Endometrial microvascular endothelial cells (primary cell): ENCODE results near the gene SORCS2. TPM values are rescaled to one million over a fixed set of nuclear protein-coding genes. Genes with fewer than 3 reads are reported as not detected.

Experiments used
- in situ Hi-C: cut with HindIII; loops from 2 replicates; pipeline ENCODE4 v1.10.0; 2017; ENCODE audit warnings: low sequenced_read_pairs, low pct_unique_long_range_greater_than_20kb; ENCODE audit errors: inconsistent ontology term
- total RNA-seq: library from RNA; depleted of rRNA; stranded (reverse); fragments of >200 nt; gene quantifications from one replicate; pipeline ENCODE4 v1.2.3, GENCODE V29; 2015; ENCODE audit errors: inconsistent ontology term

SORCS2 gene
- total RNA-seq, 1 donor from 2014 or later: not detected

DNA sequence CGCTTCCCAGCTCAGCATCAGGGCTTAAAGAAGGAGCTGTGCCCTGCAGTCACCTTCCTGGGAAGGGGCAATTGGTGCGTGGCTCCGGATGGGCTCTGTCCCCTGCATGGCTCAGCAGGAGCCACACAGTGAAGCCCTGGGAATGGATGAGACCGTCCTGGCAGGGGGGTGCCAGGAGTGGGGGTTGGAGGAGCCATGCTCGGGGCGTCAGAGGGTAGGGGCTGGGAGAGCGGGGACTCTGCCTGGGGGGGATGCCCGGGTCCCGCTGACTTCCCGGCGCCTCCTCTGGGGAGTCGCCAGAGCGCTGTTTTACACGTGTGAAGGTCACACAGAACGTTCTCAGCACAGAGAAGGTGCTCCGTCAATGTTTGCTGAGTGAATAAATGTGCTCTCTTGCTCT, 563.2 kb downstream of the SORCS2 start:
- in situ Hi-C loops: no loop called here

DNA sequence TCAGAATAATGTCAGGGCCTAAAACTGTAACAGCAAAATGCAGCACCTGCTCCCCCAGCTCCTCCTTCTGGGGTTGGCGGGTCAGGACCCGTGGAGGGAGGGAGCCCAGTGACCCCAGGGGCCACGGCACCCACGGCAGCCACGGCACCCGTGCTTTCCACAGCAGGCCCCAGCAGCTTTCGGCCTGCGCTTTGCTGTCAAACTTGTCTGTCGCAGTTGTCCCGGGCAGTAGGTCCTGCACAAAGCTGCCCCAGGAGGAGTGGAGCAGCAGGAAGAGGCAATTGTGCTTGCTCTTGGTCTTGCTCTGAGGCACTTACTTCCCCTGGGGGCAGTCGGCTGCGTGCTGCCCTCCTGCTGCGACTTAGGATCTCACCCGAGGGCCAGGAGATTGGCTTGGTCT, 563.7 kb downstream of the SORCS2 start:
- in situ Hi-C loops: no loop called here

DNA sequence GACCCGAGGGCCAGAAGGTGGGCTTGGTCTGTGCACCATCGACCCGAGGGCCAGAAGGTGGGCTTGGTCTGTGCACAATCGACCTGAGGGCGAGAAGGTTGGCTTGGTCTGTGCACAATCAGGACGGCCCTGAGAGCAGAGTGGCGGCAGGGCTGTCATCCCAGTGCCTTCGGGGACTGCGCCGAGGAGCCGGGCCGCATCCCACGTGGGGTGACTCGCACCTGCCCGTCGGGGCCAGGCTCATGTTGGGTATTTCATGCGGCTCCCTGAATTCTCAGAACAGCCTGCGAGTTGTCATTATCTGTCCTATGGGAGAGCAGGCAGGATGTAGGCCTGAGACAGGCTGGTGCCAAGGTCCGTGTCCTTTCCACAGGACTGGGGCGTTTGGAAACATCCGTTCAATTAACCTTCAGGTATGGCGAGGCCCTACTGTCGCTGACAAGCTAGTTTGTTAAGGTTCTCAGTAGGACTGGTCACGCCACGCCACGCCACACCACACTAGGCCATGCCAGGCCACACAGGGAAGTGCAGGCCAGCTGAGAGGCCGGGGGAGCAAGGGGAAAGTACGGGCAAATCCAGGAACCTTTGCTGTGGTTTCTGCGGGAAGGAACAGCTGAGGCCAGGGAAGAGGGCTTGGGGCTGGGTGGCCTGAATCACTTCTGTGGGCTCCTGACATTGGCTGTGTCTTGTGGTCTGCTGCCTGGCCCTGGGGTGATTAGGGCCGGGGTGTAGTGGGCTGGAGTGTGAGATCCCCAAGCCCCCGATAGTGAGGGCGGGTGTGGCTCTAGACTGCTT, 564.4 kb downstream of the SORCS2 start:
- in situ Hi-C loops: no loop called here

DNA sequence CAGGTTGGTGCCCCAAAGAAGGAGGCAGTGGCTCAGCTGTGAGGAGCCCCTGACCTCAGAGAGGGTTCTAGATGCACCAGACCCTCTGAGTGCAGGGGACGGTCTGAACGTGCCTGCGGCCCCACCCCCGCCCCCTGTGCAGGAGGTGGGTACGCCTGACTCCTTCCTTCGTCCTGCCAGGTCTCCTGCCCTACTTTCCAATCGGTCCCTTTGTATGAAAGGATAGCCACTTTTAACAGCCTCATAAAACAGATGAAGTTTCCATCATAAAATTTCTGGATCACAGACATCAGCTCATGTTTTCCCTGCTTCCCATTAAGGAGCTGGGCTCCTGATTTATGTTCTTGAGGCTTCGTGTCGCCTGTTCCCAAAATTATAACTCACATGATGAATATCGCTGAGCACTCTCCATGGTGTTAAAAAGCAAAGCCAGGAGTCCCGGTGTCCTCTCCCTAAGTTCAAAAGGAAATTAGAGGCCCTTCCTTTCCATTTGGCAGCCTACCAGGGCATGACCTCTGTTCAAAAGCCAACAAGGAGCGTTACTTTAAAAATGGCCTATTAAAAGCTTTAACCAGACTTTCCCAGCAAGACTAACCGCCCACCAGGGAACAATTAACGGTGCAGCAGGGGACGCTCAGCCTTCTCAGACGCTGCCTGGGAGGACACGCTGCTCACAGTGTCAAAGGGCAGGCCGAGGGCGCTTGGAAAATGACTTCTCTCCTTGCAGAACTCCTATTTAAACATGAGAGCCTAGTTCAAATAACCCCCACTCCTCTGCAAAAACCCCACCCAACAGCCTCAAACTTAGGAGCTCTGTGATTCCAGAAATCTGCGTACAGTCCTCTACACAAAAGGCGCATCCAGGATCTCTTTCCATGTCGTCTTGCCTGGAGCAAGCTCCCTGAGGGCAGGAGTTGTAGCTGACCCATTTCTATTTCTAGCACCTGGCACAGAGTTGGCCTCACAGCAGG, 565.4 kb downstream of the SORCS2 start:
- in situ Hi-C loops: no loop called here

DNA sequence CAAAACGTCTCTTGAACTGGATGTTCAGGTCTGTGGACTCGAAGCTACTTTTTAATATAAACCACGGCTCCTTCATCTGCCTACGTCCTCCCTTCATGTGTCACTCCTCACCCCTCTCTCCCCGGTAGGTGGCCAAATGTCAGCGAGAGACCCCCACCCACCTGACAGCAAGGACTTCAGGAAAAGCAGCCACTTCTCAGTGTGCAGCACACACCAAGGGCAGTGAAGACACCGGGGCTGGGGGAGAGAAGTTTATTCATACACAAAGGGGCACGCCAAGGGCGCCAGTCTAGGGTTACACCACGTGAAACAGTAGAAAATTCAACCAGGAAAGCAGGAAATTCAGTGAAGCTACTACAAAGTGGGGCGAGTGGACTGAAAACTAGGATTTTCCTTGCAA, 566.1 kb downstream of the SORCS2 start:
- in situ Hi-C loops: no loop called here

DNA sequence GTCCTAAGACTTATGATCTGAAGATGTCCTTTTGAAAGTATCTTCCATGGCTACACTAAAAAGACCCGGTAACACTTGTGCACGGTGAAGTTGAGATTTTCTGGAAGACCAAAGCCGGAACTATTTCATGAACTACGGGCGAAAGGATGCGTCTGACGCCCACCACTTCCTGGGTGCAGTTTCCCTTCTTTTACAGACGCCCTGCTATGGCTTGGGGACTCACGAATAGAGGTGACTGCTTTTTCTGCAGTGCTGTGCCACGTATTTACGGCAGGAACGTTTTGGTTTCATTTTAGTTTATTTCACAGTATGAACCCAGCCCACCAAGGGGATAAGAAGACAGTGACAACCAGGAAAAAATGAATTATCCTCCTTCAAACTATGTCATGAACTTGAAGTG, 566.9 kb downstream of the SORCS2 start:
- in situ Hi-C loops: no loop called here

DNA sequence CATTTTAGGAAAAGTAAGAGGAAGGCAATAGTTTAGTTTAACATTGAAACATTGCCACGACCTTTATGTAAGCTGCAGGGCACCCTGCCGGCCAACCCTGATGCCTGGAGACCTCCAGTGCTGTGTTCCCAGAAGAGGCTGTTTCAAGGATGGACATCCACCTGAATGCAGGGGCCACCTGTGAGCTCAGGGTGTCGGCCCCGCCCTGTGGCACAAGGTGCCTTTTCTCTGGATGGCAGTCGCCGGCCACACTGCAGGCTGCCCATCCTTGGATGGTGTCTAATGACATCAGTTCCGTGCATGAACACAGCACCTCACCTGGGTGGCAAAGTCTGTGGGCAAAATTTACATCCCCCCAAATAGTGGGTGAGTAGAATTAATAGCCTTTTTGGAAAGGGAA, 567.3 kb downstream of the SORCS2 start:
- in situ Hi-C loops: no loop called here

DNA sequence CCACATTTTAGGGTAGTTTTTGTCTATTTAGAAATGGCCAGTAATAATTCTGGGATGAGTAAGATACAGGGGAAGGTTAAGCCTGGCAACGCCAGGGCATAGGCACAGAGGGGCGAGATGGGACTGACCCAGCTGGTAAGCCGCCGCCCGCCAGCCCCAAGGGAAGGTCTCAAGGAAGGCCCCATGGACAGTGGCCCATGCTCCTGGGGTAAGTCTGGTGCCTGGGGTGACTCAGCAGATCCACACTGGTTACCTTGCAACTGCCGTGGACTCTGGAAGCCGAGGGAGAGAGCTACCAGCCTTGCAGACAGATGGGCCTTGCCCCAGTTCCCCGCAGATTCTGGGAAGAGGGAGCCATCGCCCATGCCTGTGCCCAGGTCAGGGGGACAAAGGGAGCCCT, 567.9 kb downstream of the SORCS2 start:
- in situ Hi-C loops: no loop called here

DNA sequence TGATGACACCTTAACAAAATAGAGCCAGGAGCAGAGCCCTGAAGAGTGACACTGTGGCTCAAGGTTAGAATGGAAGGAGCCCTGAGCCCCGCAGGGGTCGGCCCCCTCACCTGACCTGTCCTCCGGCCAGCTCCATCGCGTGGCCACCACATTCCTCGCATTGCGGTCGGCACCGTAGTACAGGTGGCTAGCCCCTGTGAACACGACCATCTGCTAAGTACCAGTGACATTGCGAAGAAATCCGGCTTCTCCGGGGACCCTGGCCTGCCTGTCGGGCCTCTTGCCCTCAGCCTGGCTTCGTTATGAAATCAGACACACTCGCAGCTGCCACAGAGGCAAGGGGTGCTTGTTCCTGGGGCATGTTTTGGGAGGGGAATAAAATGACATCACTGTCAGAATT, 568.4 kb downstream of the SORCS2 start:
- in situ Hi-C loops: no loop called here

DNA sequence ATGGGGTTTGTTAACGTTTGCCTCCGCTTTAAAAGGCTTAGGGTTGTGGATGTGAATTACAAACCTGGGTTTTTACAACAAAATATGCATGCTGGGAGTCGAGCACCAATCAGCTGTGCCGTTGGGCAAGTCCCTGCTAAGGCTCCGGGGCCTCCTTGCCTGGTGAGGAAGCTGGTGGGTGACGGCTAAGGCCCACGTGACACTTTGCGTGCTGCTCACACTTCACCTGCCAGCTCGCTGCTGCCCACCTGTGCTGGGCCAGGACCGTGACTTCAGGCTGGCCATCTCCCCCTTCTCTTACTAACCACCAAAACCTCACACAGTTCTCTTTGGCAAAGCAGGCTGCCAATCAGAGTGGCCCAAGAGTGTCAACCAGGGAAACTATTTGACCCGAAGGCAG, 569.0 kb downstream of the SORCS2 start:
- in situ Hi-C loops: no loop called here

DNA sequence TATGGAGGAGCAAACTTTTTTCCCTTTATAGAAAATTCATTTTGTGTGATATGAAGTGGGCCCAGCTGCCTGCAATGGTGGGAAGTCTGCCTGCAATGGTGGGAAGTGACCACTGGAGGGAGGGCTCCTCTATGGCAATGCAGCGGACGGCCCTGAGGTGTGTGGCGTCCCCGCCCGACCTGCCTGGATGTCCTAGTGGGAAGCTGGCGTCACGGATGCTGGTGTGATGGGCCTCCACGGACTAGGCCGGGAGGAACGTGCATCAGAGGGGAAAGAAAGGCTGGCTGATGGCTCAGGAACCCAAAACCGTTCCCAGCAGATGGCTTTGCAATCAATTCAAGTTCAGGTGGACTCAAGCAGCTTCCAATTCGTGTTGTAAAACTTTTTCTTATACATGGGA, 569.4 kb downstream of the SORCS2 start:
- in situ Hi-C loops: no loop called here

DNA sequence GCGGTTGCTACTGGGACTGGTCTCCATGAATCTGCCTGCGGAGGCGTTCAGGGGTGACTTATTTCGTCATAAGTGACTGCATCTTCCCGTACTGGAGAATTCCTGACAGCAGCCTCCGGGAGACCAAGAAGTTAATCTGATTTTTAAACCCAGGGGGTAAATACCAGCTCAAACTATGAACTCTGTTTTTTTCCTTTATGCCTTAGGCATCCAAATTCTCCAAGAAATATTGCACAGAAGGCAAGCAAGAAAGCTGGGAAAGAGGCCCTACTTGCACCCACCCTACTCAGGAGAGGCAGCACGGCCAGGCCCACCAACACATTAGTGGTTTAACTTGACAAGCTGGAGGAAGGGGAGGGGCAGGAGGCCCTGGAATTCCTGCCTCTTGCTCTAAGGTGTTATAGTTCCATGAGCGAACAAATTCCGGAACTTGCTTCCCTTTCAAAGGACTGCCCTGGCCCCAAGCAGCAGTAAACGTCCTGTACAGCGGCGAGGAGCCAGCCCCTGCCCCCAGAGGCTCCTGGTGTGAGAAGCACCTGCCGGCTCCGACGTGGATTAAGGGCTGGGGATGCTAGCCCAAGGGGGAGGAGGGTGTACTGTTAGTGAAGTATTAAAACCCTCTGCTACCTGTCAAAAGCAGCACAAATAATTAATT, 570.2 kb downstream of the SORCS2 start:
- in situ Hi-C loops: no loop called here

DNA sequence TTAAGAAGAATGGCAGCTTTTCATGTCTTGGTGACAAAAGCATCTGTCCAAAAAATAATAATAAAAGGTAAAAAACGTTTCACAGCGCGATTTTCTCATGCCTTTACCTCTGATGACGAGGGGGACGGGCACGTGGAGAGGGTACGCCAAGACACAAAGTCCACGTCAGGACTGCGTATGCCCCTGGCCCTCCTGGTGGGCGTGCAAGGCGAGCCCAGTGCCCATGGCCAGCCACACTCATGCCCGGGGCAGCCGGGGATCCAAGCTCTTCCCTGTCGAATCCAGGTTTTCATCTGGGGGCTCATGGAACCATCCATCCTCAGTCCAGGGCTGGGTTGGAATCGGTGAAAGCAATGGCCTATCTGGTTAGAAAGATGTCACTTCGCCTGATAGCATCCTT, 570.8 kb downstream of the SORCS2 start:
- in situ Hi-C loops: no loop called here

DNA sequence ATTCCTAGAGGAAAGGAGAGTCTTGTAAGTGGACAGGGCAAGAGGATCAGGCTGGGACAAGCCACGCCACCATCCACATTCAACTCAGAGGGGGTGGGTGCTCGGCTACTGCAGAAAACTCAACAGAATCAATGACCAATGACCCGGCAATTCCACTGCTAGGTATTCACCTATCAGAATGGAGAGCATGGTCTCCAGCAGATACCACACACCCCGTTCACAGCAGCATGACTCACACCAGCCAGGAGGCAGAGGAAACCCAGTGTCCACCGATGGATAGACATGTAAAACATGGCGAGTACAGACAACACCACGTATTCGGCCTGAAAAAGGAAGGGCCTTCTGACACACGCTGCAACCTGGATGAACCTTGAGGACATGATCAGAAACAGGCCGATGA, 571.5 kb downstream of the SORCS2 start:
- in situ Hi-C loops: no loop called here

DNA sequence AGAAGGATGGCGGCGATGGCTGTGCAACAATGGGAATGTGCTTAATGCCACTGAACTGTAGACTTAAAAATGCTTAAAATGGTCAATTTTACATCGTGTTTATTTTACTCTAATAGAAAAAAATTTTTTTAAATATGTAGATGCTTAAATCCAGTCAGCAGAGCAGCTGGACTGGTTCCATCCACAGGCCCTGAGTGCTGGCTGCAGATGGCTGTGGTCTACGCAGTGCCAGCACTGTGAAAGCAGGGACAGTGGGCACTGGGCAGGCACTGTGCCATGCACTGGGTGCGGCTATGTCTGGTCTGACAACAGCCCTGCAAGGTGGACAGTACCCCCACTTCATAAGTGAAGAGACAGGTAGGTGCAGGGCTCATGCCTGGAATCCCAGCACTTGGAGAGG, 572.1 kb downstream of the SORCS2 start:
- in situ Hi-C loops: no loop called here

DNA sequence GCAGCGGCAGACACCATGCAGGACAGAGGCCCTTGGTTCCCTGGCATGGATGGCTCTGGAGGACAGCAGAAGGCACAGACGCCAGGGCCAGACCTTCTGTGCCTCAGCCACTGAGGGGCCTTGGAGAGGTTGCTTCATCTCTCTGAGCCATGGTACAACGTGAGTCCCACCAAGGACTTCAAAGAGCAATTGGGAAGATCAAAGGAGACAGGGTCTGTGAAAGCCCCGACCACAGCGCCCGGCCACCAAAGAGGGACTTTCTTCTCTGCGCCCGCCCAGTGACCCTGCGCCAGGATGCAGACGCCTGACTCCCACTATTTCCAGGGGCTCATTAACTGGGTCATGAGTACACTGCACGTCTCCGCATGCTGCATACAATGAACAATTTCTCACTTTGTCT, 573.3 kb downstream of the SORCS2 start:
- in situ Hi-C loops: no loop called here

DNA sequence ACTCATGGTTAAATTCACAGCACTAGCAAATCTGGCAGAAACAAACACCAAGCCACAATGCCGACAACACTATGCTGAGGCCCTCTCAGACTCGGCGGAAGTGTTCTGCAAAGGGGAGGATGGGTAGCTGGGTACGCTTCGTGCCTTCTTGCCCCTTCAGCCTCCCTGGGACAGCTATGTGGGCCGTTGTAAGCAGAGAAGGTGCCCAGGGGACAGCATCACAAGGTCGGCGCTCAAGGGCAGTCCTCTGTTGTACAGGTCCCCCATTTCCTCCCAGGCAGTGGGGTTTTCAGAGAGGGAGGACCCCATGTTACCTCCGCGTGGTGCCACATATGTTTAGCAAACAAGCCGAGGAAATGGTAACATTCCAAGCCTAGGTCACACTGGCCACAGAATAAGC, 573.7 kb downstream of the SORCS2 start:
- in situ Hi-C loops: no loop called here

DNA sequence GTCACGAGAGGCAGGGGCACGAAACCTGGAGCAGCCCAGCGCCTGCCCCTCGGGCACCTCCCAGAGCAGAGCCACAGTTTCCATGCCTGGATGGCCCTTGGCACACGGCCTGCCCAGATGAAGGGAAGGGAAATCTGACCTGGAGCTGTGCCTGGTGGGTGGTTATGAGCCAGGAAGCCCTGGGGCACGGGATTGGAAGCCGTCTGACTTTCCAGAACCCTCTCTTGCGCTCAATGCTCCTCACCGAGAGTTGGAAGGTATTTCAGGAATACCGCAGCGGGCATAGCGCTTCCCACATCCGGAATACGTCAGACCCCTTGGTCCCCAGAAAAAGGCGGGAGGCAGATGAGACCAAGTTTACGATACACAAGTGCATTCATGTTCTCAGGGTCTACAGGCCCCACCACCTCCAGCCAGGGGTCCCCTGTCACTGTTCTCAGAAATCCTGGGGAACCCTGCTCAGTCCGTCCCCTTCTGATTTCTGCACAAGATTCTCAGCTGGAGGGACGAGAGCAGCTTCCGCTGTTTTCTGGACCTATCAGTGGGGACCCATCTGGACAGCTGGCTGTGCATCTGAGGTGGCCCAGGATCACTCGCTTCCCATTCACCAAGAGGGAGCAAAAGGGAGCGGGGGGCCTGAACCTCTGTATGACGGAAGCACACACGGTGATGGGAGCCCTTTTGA, 574.5 kb downstream of the SORCS2 start:
- in situ Hi-C loops: no loop called here

DNA sequence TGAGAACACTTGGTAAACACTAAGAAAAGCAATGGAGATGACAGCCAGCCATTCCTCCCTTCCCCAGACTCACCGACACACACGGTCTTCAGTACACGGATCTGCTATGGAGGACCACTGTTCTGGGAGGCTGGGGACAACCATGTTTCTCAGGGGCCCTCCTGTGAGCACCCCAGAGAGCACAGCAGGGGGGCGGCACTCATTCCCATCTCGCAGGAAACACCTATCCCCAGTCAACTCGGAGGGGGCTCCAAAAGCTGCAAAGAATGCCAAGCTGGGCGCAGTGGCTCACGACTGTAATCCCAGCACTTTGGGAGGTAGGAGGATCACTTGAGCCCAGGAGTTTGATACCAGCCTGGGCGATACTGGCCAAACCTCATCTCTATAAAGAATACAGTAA, 575.2 kb downstream of the SORCS2 start:
- in situ Hi-C loops: no loop called here
